Left lung (tissue), 10 donors: ENCODE data around the gene RAB32. TPM values are rescaled to one million over a fixed set of nuclear protein-coding genes. Genes with fewer than 3 reads are reported as not detected.

ENCODE experiments used
- ATAC-seq: fragments of 200-7000 bp; cut with Tn5 transposase; one replicate; pipeline ENCODE4 v1.9.1; 2020; ENCODE audit warnings: moderate library complexity
- DNase-seq, 4 donors: peaks; one replicate each; pipeline ENCODE4 v3.0.0-alpha.2; 2013 to 2020
- H3K27ac ChIP-seq, 2 donors: fragments of 200-600 bp; sonication (generic) in 1 of 2; one replicate each; pipeline versions ENCODE4 v1.5.0 to v1.8.0; 2020 to 2021
- H3K27me3 ChIP-seq, 2 donors: fragments of 200-600 bp; sonication (generic) in 1 of 2; one replicate each; pipeline versions ENCODE4 v1.5.0 to v1.8.0; 2020 to 2021
- H3K36me3 ChIP-seq, 2 donors: fragments of 200-600 bp; sonication (generic) in 1 of 2; one replicate each; pipeline versions ENCODE4 v1.5.0 to v1.8.0; 2020 to 2021
- H3K4me1 ChIP-seq, 2 donors: fragments of 200-600 bp; one replicate each; pipeline ENCODE4 v1.8.0; 2021
- H3K4me3 ChIP-seq, 2 donors: fragments of 200-600 bp; sonication (generic) in 1 of 2; one replicate each; pipeline versions ENCODE4 v1.5.0 to v1.8.0; 2020 to 2021; ENCODE audit warnings: mild to moderate bottlenecking in 1 of 2
- H3K9me3 ChIP-seq, 2 donors: fragments of 200-600 bp; sonication (generic) in 1 of 2; one replicate each; pipeline versions ENCODE4 v1.5.0 to v1.8.0; 2020 to 2021
- CTCF ChIP-seq, 2 donors: fragments of 200-600 bp; sonication (generic) in 1 of 2; IDR thresholded peaks; one replicate each; pipeline versions ENCODE4 v1.5.0 to v1.8.0; 2021; ENCODE audit warnings: antibody characterized with exemption in 2 of 2
- intact Hi-C, 2 donors: fragments of 100-400 bp; cut with DNase I; formaldehyde crosslinking; loops; one replicate each; pipeline versions ENCODE4 v1.11.2 to v1.14.2; 2022
- polyA plus RNA-seq, 6 donors: library from polyadenylated mRNA; unstranded; fragments of 120-200 nt; gene quantifications; one replicate each; pipeline ENCODE4 v1.2.1, GENCODE V29; 2013; ENCODE audit not compliant: insufficient read length in 6 of 6
- total RNA-seq, 2 donors: library from RNA; stranded (reverse); fragmentation: NEBNext Ultra II Directional; extraction: Animal tissue kit (Norgen Biotek cat#: 25700); gene quantifications; one replicate each; pipeline ENCODE4 v1.2.1, GENCODE V29; 2021
- donor health status: DM: no; HTN: yes; CAD: no.
- donor health status: DM: no; HTN: no; CAD: no.

Gene RAB32
- total and polyA plus RNA-seq, 8 donors = 19.9 to 48.7 (median 23.9) TPM

GRCh38 chr6:146545581-146545980, 1.9 kb downstream of the RAB32 start:
- Histone ChIP-seq H3K9me3 (no peaks in the 10 kb centered on the region), H3K36me3 (peaks cover 0 to 13% of the 10 kb centered on the region in 2 donors), H3K27ac (peak overlapping the region; percentile 98), H3K4me3 (peak overlapping the region; percentile 61 to 85), H3K27me3 (no peaks in the 10 kb centered on the region), H3K4me1 (peaks cover 12 to 32% of the 10 kb centered on the region in 2 donors)
- DNase-seq (no peak), ATAC-seq (no peak)
- intact Hi-C loops = no loop called here
- TF ChIP-seq CTCF (IDR thresholded peaks at IDR 0.05) = no peak

- peak overlapping the region in 1 of 2 donors; percentile 85 for H3K4me3 ChIP-seq
- no peaks in the 10 kb centered on the region for H3K27me3 ChIP-seq
- TF ChIP-seq CTCF (IDR thresholded peaks at IDR 0.05) = no peak
- peaks cover 12 to 40% of the 10 kb centered on the region in 2 donors for H3K4me1 ChIP-seq
- peak in 1 of 4 donors; percentile 71 for DNase-seq
- peaks cover 0 to 20% of the 10 kb centered on the region in 2 donors for H3K36me3 ChIP-seq
- intact Hi-C loops = no loop called here
- peak overlapping the region; percentile 98 for H3K27ac ChIP-seq
- no peaks in the 10 kb centered on the region for H3K9me3 ChIP-seq
- peak; percentile 27 for ATAC-seq
Observed at GRCh38 chr6:146546443-146547043, 2.9 kb downstream of the RAB32 start.

- H3K36me3 ChIP-seq = peaks cover 0 to 25% of the 10 kb centered on the region in 2 donors
- ATAC-seq (no peak), DNase-seq (no peak)
- no peak overlapping the region for H3K27ac ChIP-seq
- peaks cover 12 to 53% of the 10 kb centered on the region in 2 donors for H3K4me1 ChIP-seq
- no peaks in the 10 kb centered on the region for H3K27me3 ChIP-seq
- H3K9me3 ChIP-seq = no peaks in the 10 kb centered on the region
- intact Hi-C loops = no loop called here
- TF ChIP-seq CTCF (IDR thresholded peaks at IDR 0.05) = no peak
- no peak overlapping the region for H3K4me3 ChIP-seq
Observed at GRCh38 chr6:146547889-146548288, 4.3 kb downstream of the RAB32 start.

- intact Hi-C loops = no loop called here
- no peaks in the 10 kb centered on the region for H3K9me3 ChIP-seq
- no peak overlapping the region for H3K27ac ChIP-seq
- DNase-seq = no peak
- H3K27me3 ChIP-seq = no peaks in the 10 kb centered on the region
- no peak for ATAC-seq
- H3K4me3 ChIP-seq = no peak overlapping the region
- TF ChIP-seq CTCF (IDR thresholded peaks at IDR 0.05) = no peak
- H3K4me1 ChIP-seq = peaks cover 12 to 59% of the 10 kb centered on the region in 2 donors
- peaks cover 0 to 25% of the 10 kb centered on the region in 2 donors for H3K36me3 ChIP-seq
Observed at GRCh38 chr6:146548898-146549374, 5.3 kb downstream of the RAB32 start.

- H3K9me3 ChIP-seq = no peaks in the 10 kb centered on the region
- no peak for TF ChIP-seq CTCF (IDR thresholded peaks at IDR 0.05)
Observed at GRCh38 chr6:146550911-146551310, 7.3 kb downstream of the RAB32 start.

More at GRCh38 chr6:146550911-146551310, 7.3 kb downstream of the RAB32 start:
- ATAC-seq (no peak), DNase-seq (peak in 2 of 4 donors; percentile 50 to 68)
- H3K27me3 ChIP-seq = no peaks in the 10 kb centered on the region
- peaks cover 5 to 47% of the 10 kb centered on the region in 2 donors for H3K4me1 ChIP-seq
- H3K4me3 ChIP-seq = no peak overlapping the region
- intact Hi-C loops = no loop called here
- peaks cover 0 to 40% of the 10 kb centered on the region in 2 donors for H3K36me3 ChIP-seq
- H3K27ac ChIP-seq = no peak overlapping the region
